SK-N-SH (cell line): Measurements from ENCODE around the gene ENKUR. TPM values are rescaled to one million over a fixed set of nuclear protein-coding genes. Genes with fewer than 3 reads are reported as not detected.

Experiments
- CTCF ChIA-PET: fragments of 300-600, 350-600 bp; formaldehyde crosslinking; extraction: SDS; loops from one replicate; lab custom pipeline; 2021; lab: Yijun Ruan, JAX
- POLR2A ChIA-PET: fragments of 350-600 bp; sonication (Branson Sonifier 250); formaldehyde crosslinking; extraction: SDS; loops from one replicate; lab custom pipeline; 2020; ENCODE audit warnings: antibody characterized with exemption, inconsistent platforms; lab: Yijun Ruan, JAX
- DNase-seq: peaks from one replicate; pipeline ENCODE4 v3.0.0; 2012
- H2AFZ ChIP-seq: fragments of 200-600 bp; sonication (generic); 2 replicates; pipeline ENCODE4 v1.8.1; 2016; ENCODE audit warnings: antibody characterized with exemption, mild to moderate bottlenecking, low read depth
- H3F3A ChIP-seq: fragments of 200-600 bp; sonication (generic); replicated peaks from 2 replicates; pipeline ENCODE3; 2016; ENCODE audit warnings: antibody characterized with exemption, mild to moderate bottlenecking; ENCODE audit not compliant: insufficient read depth
- H3K27ac ChIP-seq, 2 experiments: fragments of 200-500 bp in 1 of 2; fragments of 200-600 bp in 1 of 2; sonication (Bioruptor generic) in 1 of 2; sonication (generic), shearing (Covaris generic) in 1 of 2; 2 replicates each; pipeline versions ENCODE4 v1.5.1 to v1.6.1; 2014 to 2016; ENCODE audit warnings: low read depth in 2 of 2, inconsistent platforms in 1 of 2, low read length in 1 of 2, mild to moderate bottlenecking in 1 of 2, mixed read lengths in 1 of 2
- H3K27me3 ChIP-seq: fragments of 200-600 bp; sonication (generic), shearing (Covaris generic); 2 replicates; pipeline ENCODE4 v1.6.1; 2016; ENCODE audit warnings: mixed run types; ENCODE audit not compliant: insufficient read depth
- H3K36me3 ChIP-seq, 2 experiments: fragments of 200-500 bp in 1 of 2; fragments of 200-600 bp in 1 of 2; sonication (Bioruptor generic) in 1 of 2; sonication (generic) in 1 of 2; replicated peaks in 1 of 2; 2 replicates each; pipeline versions ENCODE3 to v1.5.1; 2014 to 2016; ENCODE audit warnings: low read length in 1 of 2, mild to moderate bottlenecking in 1 of 2; ENCODE audit not compliant: insufficient read depth in 2 of 2, control insufficient read depth in 1 of 2
- H3K4me1 ChIP-seq, 2 experiments: fragments of 200-500 bp in 1 of 2; fragments of 200-600 bp in 1 of 2; sonication (Bioruptor generic) in 1 of 2; sonication (generic), shearing (Covaris generic) in 1 of 2; 2 replicates each; pipeline versions ENCODE4 v1.5.1 to v1.6.1; 2014 to 2016; ENCODE audit warnings: low read depth in 1 of 2, low read length in 1 of 2, mixed run types in 1 of 2; ENCODE audit not compliant: insufficient read depth in 2 of 2, control insufficient read depth in 1 of 2
- H3K4me2 ChIP-seq: fragments of 200-600 bp; sonication (generic), shearing (Covaris generic); 2 replicates; pipeline ENCODE4 v1.6.1; 2017; ENCODE audit warnings: mixed run types
- H3K4me3 ChIP-seq, 2 experiments: fragments of 200-500 bp in 1 of 2; fragments of 200-600 bp in 1 of 2; sonication (Bioruptor generic) in 1 of 2; sonication (generic), shearing (Covaris generic) in 1 of 2; 2 replicates each; pipeline versions ENCODE4 v1.5.1 to v1.8.1; 2014 to 2016; ENCODE audit warnings: low read depth in 2 of 2, inconsistent platforms in 1 of 2, low read length in 1 of 2, mild to moderate bottlenecking in 1 of 2, mixed read lengths in 1 of 2, moderate library complexity in 1 of 2
- H3K79me2 ChIP-seq: fragments of 200-600 bp; sonication (generic); 2 replicates; pipeline ENCODE4 v1.8.1; 2017; ENCODE audit warnings: mild to moderate bottlenecking; ENCODE audit not compliant: insufficient read depth
- H3K9ac ChIP-seq: fragments of 200-600 bp; sonication (generic); 2 replicates; pipeline ENCODE4 v1.6.1; 2017; ENCODE audit warnings: mixed run types
- H3K9me2 ChIP-seq: fragments of 200-600 bp; sonication (generic); 2 replicates; pipeline ENCODE4 v1.6.1; 2017; ENCODE audit warnings: mixed run types
- H3K9me3 ChIP-seq: fragments of 200-600 bp; sonication (generic); 2 replicates; pipeline ENCODE4 v1.6.1; 2017; ENCODE audit warnings: mixed run types, mild to moderate bottlenecking, moderate library complexity
- H4K20me1 ChIP-seq: fragments of 200-600 bp; sonication (generic); 2 replicates; pipeline ENCODE4 v1.6.1; 2017; ENCODE audit warnings: mild to moderate bottlenecking, mixed run types; ENCODE audit not compliant: insufficient read depth
- EP300 ChIP-seq, 2 experiments: IDR thresholded peaks; 2 replicates each; pipeline versions ENCODE4 v1.4.0 to v1.6.1; 2012; ENCODE audit warnings: borderline replicate concordance in 1 of 2, low read depth in 1 of 2, low read length in 1 of 2
- FOXJ3 ChIP-seq: sonication (generic); formaldehyde crosslinking; IDR thresholded peaks from 2 replicates; pipeline ENCODE4 v1.5.1; 2020; ENCODE audit warnings: mild to moderate bottlenecking, missing genetic modification reagents
- FOXM1 ChIP-seq: IDR thresholded peaks from 2 replicates; pipeline ENCODE4 v1.4.0; 2012; ENCODE audit warnings: low read depth, mild to moderate bottlenecking
- GATA2 ChIP-seq: sonication (generic); formaldehyde crosslinking; IDR thresholded peaks from 2 replicates; pipeline ENCODE4 v1.5.0; 2020; ENCODE audit warnings: mild to moderate bottlenecking, missing genetic modification reagents
- JUND ChIP-seq: IDR thresholded peaks from 2 replicates; pipeline ENCODE4 v1.4.0; 2012
- MXI1 ChIP-seq: IDR thresholded peaks from 2 replicates; pipeline ENCODE4 v1.6.1; 2012; ENCODE audit warnings: mild to moderate bottlenecking, low read depth, low read length, improper control_type of control experiment
- NFIC ChIP-seq: IDR thresholded peaks from 2 replicates; pipeline ENCODE4 v1.4.0; 2012; ENCODE audit warnings: borderline replicate concordance
- RAD21 ChIP-seq: IDR thresholded peaks from 2 replicates; pipeline ENCODE4 v1.6.1; 2012; ENCODE audit warnings: mild to moderate bottlenecking, low read length
- RCOR1 ChIP-seq: fragments of 150-350 bp; IDR thresholded peaks from 2 replicates; pipeline ENCODE4 v1.6.1; 2017; ENCODE audit warnings: antibody characterized with exemption, low read length
- RFX5 ChIP-seq: IDR thresholded peaks from 2 replicates; pipeline ENCODE4 v1.6.1; 2012; ENCODE audit warnings: mild to moderate bottlenecking, improper control_type of control experiment, low read length
- RXRA ChIP-seq: IDR thresholded peaks from 2 replicates; pipeline ENCODE4 v1.4.0; 2012; ENCODE audit warnings: low read depth, mild to moderate bottlenecking, borderline replicate concordance
- SMC3 ChIP-seq: IDR thresholded peaks from 2 replicates; pipeline ENCODE4 v1.6.1; 2012; ENCODE audit warnings: low read depth, low read length, improper control_type of control experiment
- TAF1 ChIP-seq: IDR thresholded peaks from 2 replicates; pipeline ENCODE4 v1.6.1; 2012; ENCODE audit warnings: low read depth, mild to moderate bottlenecking, low read length, moderate library complexity, borderline replicate concordance
- TCF12 ChIP-seq: IDR thresholded peaks from 2 replicates; pipeline ENCODE4 v1.4.0; 2012
- TEAD4 ChIP-seq: IDR thresholded peaks from 2 replicates; pipeline ENCODE4 v1.4.0; 2012; ENCODE audit warnings: mild to moderate bottlenecking, borderline replicate concordance; ENCODE audit not compliant: insufficient read depth
- YY1 ChIP-seq: IDR thresholded peaks from 2 replicates; pipeline ENCODE4 v1.4.0; 2012; ENCODE audit warnings: low read depth, mild to moderate bottlenecking
- WGBS: methylation state at CpG from one replicate; pipeline ENCODE4 v1.1.6; 2017; ENCODE audit warnings: low lambda C conversion rate; 5-methylcytosine and 5-hydroxymethylcytosine counted together
- polyA plus RNA-seq, 3 experiments: library from polyadenylated mRNA; depleted of rRNA; stranded (reverse); fragments of >200 nt; gene quantifications; 2 replicates each; pipeline ENCODE4 v1.2.3, GENCODE V29; 2012
- TF ChIP-seq, protein P1 (sequence below): fragments of 150-350 bp; IDR thresholded peaks from 2 replicates; pipeline ENCODE4 v1.6.1; 2016; ENCODE audit warnings: mild to moderate bottlenecking, low read depth, low read length
- TF ChIP-seq, protein P2 (sequence below): IDR thresholded peaks from 2 replicates; pipeline ENCODE4 v1.4.0; 2012; ENCODE audit warnings: low read depth
- TF ChIP-seq, protein P3 (sequence below): IDR thresholded peaks from 2 replicates; pipeline ENCODE4 v1.6.1; 2012; ENCODE audit warnings: mild to moderate bottlenecking, low read depth, low read length, moderate library complexity
- TF ChIP-seq, protein P4 (sequence below): IDR thresholded peaks from 2 replicates; pipeline ENCODE4 v1.4.0; 2012; ENCODE audit warnings: low read depth, borderline replicate concordance

The ENKUR gene
- polyA plus RNA-seq, 1 of the 3 experiments (the other 2 are of a cell fraction): 0.13 TPM

DNA sequence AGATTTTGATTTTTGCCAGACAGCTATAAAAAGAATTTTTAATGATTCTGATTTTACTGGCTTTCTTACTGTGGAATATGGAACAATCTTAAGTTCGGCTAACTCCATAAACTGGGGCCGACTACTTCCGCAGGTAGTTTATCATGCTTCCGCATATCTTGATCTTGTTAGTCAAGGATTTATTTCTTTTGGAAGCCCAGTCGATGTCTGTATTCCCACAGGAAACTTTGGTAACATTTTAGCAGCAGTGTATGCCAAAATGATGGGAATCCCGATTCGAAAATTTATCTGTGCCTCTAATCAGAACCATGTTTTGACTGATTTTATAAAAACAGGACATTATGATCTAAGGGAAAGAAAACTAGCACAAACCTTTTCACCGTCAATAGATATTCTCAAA is 8.6 kb upstream of the ENKUR start:
- no peak overlapping the region for H3K4me2 ChIP-seq

DNA sequence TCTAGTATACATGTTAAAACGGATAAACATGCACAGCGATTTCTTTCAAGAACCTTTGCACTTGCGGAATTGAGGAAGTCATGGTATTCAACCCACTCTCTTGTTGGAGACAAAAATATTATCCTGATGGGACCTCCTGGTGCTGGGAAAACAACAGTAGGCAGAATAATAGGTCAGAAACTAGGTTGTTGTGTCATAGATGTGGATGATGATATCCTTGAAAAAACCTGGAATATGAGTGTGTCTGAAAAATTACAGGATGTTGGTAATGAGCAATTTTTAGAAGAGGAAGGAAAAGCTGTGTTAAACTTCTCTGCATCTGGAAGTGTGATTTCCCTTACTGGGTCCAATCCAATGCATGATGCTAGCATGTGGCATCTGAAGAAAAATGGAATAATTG is 7.3 kb upstream of the ENKUR start:
- POLR2A ChIA-PET: no interaction called here
- no peaks in the 10 kb centered on the region for H3K9me2 ChIP-seq
- H3K4me3 ChIP-seq: no peak overlapping the region
- H3F3A ChIP-seq: no peaks in the 10 kb centered on the region
- CTCF ChIA-PET: interaction anchor here (1.4 kb wide), 1 partner anchor 10 kb away, joined by 4 read pairs; no protein-coding TSS in a partner anchor
- no peak overlapping the region for H3K27ac ChIP-seq
- H3K27me3 ChIP-seq: no peaks in the 10 kb centered on the region
- no peaks in the 10 kb centered on the region for H3K4me1 ChIP-seq
- H3K79me2 ChIP-seq: 0 out of 2 replicates have a peak, but pooled peaks cover 1% of the 10 kb centered on the region
- no peak overlapping the region for H3K9ac ChIP-seq
- 95% methylated on average over 3 of the region's 3 CpGs for WGBS
- DNase-seq: no peak
- H4K20me1 ChIP-seq: no peaks in the 10 kb centered on the region
- H3K9me3 ChIP-seq: no peaks in the 10 kb centered on the region
- H3K36me3 ChIP-seq: peaks cover 0 to 5% of the 10 kb centered on the region in 2 experiments
- no peak overlapping the region for H2AFZ ChIP-seq
- TF ChIP-seq EP300 (IDR thresholded peaks at IDR 0.05; ENCODE audit: borderline replicate concordance in 1 of 2, low read depth in 1 of 2, low read length in 1 of 2) (no peak), YY1 (no peak), TCF12 (no peak), GATA2 (no peak), FOXJ3 (no peak), TAF1 (no peak), NFIC (no peak), MXI1 (no peak), JUND (no peak), RXRA (no peak)
- TF ChIP-seq, protein P1, sequence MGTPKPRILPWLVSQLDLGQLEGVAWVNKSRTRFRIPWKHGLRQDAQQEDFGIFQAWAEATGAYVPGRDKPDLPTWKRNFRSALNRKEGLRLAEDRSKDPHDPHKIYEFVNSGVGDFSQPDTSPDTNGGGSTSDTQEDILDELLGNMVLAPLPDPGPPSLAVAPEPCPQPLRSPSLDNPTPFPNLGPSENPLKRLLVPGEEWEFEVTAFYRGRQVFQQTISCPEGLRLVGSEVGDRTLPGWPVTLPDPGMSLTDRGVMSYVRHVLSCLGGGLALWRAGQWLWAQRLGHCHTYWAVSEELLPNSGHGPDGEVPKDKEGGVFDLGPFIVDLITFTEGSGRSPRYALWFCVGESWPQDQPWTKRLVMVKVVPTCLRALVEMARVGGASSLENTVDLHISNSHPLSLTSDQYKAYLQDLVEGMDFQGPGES: no peak
- TF ChIP-seq, protein P2, sequence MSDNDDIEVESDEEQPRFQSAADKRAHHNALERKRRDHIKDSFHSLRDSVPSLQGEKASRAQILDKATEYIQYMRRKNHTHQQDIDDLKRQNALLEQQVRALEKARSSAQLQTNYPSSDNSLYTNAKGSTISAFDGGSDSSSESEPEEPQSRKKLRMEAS: no peak
- TF ChIP-seq, all 33 proteins: peak for 0
- no peak overlapping the region for H3K4me2 ChIP-seq

More for the DNA sequence above, 8.6 kb upstream of the ENKUR start:
- H2AFZ ChIP-seq: no peak overlapping the region
- no peaks in the 10 kb centered on the region for H3K4me1 ChIP-seq
- CTCF ChIA-PET: interaction anchor here (1.4 to 2.1 kb wide), 3 partner anchors 8 to 56 kb away, joined by 3 to 6 read pairs (median 4); no protein-coding TSS in a partner anchor
- 90% methylated on average over 8 of the region's 8 CpGs for WGBS
- no peak overlapping the region for H3K27ac ChIP-seq
- H3K4me3 ChIP-seq: no peak overlapping the region
- no peaks in the 10 kb centered on the region for H3K9me2 ChIP-seq
- H3K9me3 ChIP-seq: no peaks in the 10 kb centered on the region
- TF ChIP-seq SMC3: no peak
- TF ChIP-seq, protein P3, sequence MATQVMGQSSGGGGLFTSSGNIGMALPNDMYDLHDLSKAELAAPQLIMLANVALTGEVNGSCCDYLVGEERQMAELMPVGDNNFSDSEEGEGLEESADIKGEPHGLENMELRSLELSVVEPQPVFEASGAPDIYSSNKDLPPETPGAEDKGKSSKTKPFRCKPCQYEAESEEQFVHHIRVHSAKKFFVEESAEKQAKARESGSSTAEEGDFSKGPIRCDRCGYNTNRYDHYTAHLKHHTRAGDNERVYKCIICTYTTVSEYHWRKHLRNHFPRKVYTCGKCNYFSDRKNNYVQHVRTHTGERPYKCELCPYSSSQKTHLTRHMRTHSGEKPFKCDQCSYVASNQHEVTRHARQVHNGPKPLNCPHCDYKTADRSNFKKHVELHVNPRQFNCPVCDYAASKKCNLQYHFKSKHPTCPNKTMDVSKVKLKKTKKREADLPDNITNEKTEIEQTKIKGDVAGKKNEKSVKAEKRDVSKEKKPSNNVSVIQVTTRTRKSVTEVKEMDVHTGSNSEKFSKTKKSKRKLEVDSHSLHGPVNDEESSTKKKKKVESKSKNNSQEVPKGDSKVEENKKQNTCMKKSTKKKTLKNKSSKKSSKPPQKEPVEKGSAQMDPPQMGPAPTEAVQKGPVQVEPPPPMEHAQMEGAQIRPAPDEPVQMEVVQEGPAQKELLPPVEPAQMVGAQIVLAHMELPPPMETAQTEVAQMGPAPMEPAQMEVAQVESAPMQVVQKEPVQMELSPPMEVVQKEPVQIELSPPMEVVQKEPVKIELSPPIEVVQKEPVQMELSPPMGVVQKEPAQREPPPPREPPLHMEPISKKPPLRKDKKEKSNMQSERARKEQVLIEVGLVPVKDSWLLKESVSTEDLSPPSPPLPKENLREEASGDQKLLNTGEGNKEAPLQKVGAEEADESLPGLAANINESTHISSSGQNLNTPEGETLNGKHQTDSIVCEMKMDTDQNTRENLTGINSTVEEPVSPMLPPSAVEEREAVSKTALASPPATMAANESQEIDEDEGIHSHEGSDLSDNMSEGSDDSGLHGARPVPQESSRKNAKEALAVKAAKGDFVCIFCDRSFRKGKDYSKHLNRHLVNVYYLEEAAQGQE: no peak
- no peak for TF ChIP-seq RFX5
- TF ChIP-seq RAD21: no peak
- TF ChIP-seq, protein P2: no peak
- TF ChIP-seq YY1: no peak
- no peak for TF ChIP-seq GATA2
- TF ChIP-seq, protein P4, sequence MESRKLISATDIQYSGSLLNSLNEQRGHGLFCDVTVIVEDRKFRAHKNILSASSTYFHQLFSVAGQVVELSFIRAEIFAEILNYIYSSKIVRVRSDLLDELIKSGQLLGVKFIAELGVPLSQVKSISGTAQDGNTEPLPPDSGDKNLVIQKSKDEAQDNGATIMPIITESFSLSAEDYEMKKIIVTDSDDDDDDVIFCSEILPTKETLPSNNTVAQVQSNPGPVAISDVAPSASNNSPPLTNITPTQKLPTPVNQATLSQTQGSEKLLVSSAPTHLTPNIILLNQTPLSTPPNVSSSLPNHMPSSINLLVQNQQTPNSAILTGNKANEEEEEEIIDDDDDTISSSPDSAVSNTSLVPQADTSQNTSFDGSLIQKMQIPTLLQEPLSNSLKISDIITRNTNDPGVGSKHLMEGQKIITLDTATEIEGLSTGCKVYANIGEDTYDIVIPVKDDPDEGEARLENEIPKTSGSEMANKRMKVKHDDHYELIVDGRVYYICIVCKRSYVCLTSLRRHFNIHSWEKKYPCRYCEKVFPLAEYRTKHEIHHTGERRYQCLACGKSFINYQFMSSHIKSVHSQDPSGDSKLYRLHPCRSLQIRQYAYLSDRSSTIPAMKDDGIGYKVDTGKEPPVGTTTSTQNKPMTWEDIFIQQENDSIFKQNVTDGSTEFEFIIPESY: no peak
- TF ChIP-seq TEAD4: no peak
- TF ChIP-seq FOXM1: no peak
- TF ChIP-seq RCOR1: no peak
- TF ChIP-seq, all 33 proteins: peak for 0
- H3K27me3 ChIP-seq: no peaks in the 10 kb centered on the region
- no peak for DNase-seq
- H3K36me3 ChIP-seq: peaks cover 0 to 5% of the 10 kb centered on the region in 2 experiments
- no peaks in the 10 kb centered on the region for H3F3A ChIP-seq
- no peaks in the 10 kb centered on the region for H4K20me1 ChIP-seq
- H3K79me2 ChIP-seq: no peaks in the 10 kb centered on the region
- POLR2A ChIA-PET: no interaction called here
- H3K9ac ChIP-seq: no peak overlapping the region
